ENCODE data around the gene FBL.
"Not testable (repeated sequence)": the region's sequence is repeated elsewhere in the genome, so short reads cannot be mapped to it uniquely, and the experiment has no call there.

The FBL gene

DNA sequence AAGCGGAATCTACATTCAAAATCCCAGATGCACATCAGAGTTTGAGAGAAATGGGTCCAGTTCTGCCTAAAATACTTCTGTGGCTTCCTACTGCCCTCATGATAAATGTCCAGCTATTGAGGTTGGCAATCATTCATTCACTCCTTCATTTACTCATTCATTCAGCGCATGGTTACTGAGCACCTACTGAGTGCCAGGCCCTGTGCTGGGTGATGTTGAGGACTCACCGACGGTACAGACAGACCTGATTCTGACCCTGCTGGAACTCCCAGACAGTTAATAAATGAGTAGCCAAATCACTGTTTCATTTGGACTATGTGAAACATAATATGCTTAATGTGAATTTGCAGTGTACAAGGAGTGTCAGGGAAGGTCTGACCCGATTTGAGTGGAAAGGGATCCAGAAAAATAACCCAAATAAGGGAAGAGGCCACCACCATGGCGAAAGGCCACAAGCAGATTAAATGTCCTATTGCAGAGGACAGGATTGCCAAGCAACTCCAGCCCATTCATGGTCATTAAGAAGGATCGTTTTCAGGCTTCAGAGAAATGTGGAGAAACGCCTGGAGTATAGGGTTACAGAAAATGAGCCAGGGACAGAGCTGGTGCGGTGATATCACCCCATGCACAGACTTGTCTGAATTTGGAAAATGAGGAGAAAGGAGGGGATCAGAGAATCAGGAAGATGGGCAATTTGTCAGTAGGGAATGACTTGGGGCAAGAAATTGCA lies 32.8 kb downstream of the FBL start:
- Histone ChIP-seq H3K79me2 (ENCODE audit: insufficient read depth, low read depth) (no peaks in the 10 kb centered on the region), H3K36me3 (ENCODE audit: insufficient read depth) (no peaks in the 10 kb centered on the region), H3K4me1 (ENCODE audit: low read depth, poor library complexity, severe bottlenecking) (no peaks in the 10 kb centered on the region), H3K27me3 (ENCODE audit: insufficient read depth, low read depth) (no peaks in the 10 kb centered on the region), H4K20me1 (ENCODE audit: insufficient read depth) (no peaks in the 10 kb centered on the region), H3K4me3 (IDR thresholded peaks at IDR 0.05; ENCODE audit: insufficient read depth, low read depth, low read length) (no peak overlapping the region), H3K9ac (no peak overlapping the region), H2AFZ (ENCODE audit: low read depth) (no peak overlapping the region), H3K27ac (no peak overlapping the region), H3K4me2 (no peak overlapping the region)
- TF ChIP-seq, protein P1, sequence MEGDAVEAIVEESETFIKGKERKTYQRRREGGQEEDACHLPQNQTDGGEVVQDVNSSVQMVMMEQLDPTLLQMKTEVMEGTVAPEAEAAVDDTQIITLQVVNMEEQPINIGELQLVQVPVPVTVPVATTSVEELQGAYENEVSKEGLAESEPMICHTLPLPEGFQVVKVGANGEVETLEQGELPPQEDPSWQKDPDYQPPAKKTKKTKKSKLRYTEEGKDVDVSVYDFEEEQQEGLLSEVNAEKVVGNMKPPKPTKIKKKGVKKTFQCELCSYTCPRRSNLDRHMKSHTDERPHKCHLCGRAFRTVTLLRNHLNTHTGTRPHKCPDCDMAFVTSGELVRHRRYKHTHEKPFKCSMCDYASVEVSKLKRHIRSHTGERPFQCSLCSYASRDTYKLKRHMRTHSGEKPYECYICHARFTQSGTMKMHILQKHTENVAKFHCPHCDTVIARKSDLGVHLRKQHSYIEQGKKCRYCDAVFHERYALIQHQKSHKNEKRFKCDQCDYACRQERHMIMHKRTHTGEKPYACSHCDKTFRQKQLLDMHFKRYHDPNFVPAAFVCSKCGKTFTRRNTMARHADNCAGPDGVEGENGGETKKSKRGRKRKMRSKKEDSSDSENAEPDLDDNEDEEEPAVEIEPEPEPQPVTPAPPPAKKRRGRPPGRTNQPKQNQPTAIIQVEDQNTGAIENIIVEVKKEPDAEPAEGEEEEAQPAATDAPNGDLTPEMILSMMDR (conservative IDR thresholded peaks at IDR 0.05; ENCODE audit: low read depth, low read length) = no peak

DNA sequence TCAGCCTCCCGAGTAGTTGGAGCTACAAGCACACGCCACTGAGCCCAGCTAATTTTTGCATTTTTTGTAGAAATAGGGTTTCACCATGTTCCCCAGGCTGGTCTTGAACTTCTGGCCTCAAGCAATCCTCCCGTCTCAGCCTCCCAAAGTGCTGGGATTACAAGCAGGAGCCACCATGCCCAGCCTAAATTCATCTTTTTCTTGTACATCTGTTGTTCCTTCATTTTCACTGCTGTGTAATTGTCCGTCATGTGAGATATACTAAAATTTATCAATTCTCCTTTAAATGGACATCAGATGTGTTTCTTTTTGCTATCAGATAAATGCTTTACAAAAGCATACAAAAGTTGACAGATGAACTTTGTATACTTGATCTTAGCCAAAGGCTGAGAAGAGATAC lies 35.1 kb downstream of the FBL start:
- H3K4me1 ChIP-seq (ENCODE audit: low read depth, poor library complexity, severe bottlenecking) = no peaks in the 10 kb centered on the region
- no peaks in the 10 kb centered on the region for H3K79me2 ChIP-seq (ENCODE audit: insufficient read depth, low read depth)
- H3K4me3 ChIP-seq (IDR thresholded peaks at IDR 0.05; ENCODE audit: insufficient read depth, low read depth, low read length) = no peak overlapping the region
- no peak overlapping the region for H3K4me2 ChIP-seq
- no peak overlapping the region for H2AFZ ChIP-seq (ENCODE audit: low read depth)
- no peaks in the 10 kb centered on the region for H4K20me1 ChIP-seq (ENCODE audit: insufficient read depth)
- TF ChIP-seq, protein P1 (conservative IDR thresholded peaks at IDR 0.05; ENCODE audit: low read depth, low read length) = no peak
- H3K27me3 ChIP-seq (ENCODE audit: insufficient read depth, low read depth) = no peaks in the 10 kb centered on the region
- no peaks in the 10 kb centered on the region for H3K36me3 ChIP-seq (ENCODE audit: insufficient read depth)
- no peak overlapping the region for H3K9ac ChIP-seq
- no peak overlapping the region for H3K27ac ChIP-seq

DNA sequence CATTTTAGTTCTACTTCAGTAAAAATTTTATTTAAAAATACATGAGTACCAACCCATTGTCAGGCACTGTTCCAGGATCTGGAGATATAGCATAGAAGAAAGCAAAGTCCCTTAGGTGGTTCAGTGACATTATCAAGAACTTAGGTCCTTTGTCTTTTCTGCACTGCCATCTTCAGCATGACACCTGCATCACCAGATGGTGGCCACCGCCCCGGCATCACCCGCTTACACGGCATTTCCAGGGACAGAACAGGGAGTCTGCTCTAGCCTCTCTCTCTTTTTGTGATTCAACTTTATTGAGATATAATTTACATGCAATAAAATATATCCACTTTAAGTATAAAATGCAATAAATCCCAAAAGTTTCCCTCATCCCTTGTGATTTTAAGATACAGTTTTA lies 35.8 kb downstream of the FBL start:
- Histone ChIP-seq H3K27ac (no peak overlapping the region), H2AFZ (ENCODE audit: low read depth) (no peak overlapping the region), H3K4me3 (IDR thresholded peaks at IDR 0.05; ENCODE audit: insufficient read depth, low read depth, low read length) (no peak overlapping the region), H3K27me3 (ENCODE audit: insufficient read depth, low read depth) (no peaks in the 10 kb centered on the region), H3K79me2 (ENCODE audit: insufficient read depth, low read depth) (no peaks in the 10 kb centered on the region), H3K9ac (no peak overlapping the region), H3K4me1 (ENCODE audit: low read depth, poor library complexity, severe bottlenecking) (no peaks in the 10 kb centered on the region), H3K4me2 (no peak overlapping the region), H3K36me3 (ENCODE audit: insufficient read depth) (no peaks in the 10 kb centered on the region), H4K20me1 (ENCODE audit: insufficient read depth) (no peaks in the 10 kb centered on the region)
- TF ChIP-seq, protein P1 (conservative IDR thresholded peaks at IDR 0.05; ENCODE audit: low read depth, low read length) = no peak

DNA sequence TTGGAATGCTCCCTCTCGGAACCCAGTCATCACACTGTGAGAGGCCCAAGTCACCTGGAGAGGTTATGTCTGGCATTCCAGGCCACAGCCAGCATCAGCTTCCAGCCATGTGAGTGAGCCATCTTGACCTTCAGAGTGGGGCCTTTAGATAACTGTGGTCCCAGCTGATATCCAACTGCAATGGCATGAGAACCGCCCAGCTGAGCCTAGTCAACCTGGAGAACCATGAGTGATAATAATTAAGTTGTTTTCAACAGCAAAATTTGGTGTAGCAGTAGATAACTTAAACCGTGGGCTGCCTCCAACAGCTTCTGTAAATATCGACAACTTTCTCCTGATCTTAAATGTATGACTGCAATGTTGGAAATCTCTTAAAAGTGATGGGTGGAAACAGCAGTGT lies 36.8 kb downstream of the FBL start:
- H4K20me1 ChIP-seq (ENCODE audit: insufficient read depth) = no peaks in the 10 kb centered on the region
- no peak overlapping the region for H3K4me3 ChIP-seq (IDR thresholded peaks at IDR 0.05; ENCODE audit: insufficient read depth, low read depth, low read length)
- no peaks in the 10 kb centered on the region for H3K79me2 ChIP-seq (ENCODE audit: insufficient read depth, low read depth)
- no peak overlapping the region for H3K9ac ChIP-seq
- TF ChIP-seq, protein P1 (conservative IDR thresholded peaks at IDR 0.05; ENCODE audit: low read depth, low read length) = no peak
- no peak overlapping the region for H2AFZ ChIP-seq (ENCODE audit: low read depth)
- no peaks in the 10 kb centered on the region for H3K27me3 ChIP-seq (ENCODE audit: insufficient read depth, low read depth)
- H3K4me1 ChIP-seq (ENCODE audit: low read depth, poor library complexity, severe bottlenecking) = no peaks in the 10 kb centered on the region
- H3K27ac ChIP-seq = no peak overlapping the region
- H3K36me3 ChIP-seq (ENCODE audit: insufficient read depth) = no peaks in the 10 kb centered on the region
- no peak overlapping the region for H3K4me2 ChIP-seq

DNA sequence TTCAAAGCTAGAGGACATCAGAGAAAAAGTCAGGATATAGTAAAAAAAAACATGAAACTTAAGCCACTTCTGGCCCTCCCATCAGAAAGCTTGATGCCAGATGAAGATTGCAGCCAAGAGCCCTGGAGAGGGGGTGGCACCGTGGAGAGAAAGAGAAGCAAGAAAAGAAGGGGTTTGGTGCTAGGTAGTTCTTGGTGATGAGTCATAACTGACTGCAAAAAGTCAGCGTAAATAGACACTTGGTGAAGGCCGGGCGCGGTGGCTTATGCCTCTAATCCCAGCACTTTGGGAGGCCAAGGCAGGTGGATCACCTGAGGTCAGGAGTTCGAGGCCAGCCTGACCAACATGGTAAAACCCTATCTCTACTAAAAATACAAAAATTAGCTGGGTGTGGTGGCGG lies 37.5 kb downstream of the FBL start:
- not testable (repeated sequence) for H3K4me3 ChIP-seq (IDR thresholded peaks at IDR 0.05; ENCODE audit: insufficient read depth, low read depth, low read length); H3K27ac ChIP-seq; H3K79me2 ChIP-seq (ENCODE audit: insufficient read depth, low read depth); H3K9ac ChIP-seq; H4K20me1 ChIP-seq (ENCODE audit: insufficient read depth); H3K4me2 ChIP-seq; H3K27me3 ChIP-seq (ENCODE audit: insufficient read depth, low read depth); H2AFZ ChIP-seq (ENCODE audit: low read depth); H3K36me3 ChIP-seq (ENCODE audit: insufficient read depth); H3K4me1 ChIP-seq (ENCODE audit: low read depth, poor library complexity, severe bottlenecking)
